Measurements from ENCODE around the gene TANK.
"Not testable (repeated sequence)": the region's sequence is repeated elsewhere in the genome, so short reads cannot be mapped to it uniquely, and the experiment has no call there.

Gene TANK

DNA sequence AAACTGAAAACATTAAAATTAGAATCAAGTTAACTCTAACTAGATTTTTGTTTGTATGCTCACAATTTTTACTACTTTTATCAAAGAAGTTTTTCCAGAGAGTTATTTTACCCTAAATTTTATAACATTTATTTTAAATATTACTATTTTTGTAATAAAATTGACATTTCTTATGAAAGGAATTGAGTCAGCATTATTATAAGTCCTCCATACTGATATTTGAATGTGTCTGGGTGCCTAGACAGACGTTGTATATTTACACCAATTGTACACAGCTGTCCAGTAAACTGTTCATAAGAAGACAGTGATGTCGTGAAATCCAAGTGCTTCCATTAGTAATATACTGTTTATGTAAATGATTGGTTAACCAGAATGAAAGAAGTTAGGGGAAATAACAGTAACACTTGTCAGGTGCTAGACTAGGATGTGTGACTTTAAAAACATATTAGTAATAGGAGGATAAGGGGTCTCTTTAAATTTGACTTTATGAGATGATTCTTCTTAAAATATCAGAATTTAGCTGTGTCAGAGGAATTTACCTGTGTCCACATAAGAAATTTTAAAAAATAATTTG is 73.7 kb downstream of the TANK start:
- DNase-seq = no peak

DNA sequence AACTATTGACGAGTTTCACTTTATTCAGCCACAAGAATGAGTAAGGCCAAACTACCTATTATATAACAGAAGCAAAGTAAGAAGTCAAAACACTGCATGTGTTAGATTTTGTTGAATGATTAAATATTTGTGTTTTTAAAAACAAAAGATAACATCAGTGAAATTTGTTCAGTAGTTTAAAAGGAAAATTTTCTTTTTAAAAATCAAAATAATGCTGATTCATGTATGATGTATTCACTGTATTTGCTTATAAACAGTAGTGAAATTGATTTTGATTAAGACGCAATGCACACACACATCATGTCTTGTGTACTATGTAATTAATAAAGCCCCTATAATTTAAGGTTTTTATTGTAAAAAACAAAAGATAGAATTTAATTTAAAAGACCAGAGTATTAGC is 74.4 kb downstream of the TANK start:
- no peak for DNase-seq

DNA sequence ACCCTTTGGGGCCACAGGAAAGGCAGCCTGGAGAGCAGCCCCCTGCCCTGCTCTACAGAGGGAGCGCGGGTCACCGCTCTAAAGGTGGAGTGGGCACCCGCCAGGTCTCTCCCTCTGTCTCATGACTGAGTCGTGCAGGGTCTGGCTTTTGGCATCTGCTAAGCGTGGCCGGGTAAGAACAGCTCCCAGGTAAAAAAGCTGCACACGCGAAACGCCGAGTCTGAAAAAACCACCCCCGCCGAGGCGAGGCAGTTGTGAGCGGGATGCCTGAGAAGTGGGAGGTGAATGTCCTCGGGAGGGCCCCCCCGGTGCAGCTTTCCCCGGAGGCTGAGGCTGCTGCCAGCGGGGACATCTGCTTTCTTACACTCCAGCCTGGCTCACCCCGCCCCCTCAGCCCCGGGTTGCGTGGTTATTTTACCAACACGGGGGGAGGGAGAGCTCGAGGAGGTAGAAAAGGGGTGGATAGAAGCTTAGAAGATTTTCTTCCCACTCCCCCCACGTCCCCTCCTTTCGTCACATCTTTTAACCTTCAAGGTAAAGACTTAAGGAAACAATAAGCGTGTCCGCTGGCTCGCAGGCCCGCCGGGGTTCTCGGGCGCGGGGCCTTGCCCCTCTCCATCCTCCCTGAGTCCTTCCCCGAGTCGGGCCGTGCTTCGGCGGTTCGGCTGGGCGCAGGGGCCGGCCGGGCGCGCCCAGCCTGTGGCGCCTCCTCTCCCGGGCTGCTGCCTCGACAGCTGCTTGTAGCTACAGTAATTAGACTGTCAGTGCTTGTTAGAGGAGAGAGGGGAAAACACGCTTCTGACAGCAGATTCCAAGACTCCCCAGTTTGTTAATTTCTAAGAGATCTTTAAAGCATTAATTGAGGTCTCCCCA is 77.4 kb downstream of the TANK start:
- DNase-seq = peak; percentile 52

DNA sequence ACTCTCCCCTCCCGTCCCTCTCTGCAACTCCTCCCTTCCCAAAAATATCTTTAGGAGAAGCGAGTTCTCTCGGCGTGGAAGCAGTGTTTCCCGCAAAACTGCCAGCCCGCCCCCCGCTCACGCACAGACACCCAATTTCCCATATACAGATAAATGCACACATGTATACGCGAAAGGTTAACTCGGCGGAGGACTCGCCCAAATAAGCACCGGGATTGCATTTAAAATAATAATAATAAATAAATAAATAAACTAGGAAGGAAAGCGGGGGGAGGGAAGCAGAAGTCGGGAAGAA is 78.0 kb downstream of the TANK start:
- no peak for DNase-seq

DNA sequence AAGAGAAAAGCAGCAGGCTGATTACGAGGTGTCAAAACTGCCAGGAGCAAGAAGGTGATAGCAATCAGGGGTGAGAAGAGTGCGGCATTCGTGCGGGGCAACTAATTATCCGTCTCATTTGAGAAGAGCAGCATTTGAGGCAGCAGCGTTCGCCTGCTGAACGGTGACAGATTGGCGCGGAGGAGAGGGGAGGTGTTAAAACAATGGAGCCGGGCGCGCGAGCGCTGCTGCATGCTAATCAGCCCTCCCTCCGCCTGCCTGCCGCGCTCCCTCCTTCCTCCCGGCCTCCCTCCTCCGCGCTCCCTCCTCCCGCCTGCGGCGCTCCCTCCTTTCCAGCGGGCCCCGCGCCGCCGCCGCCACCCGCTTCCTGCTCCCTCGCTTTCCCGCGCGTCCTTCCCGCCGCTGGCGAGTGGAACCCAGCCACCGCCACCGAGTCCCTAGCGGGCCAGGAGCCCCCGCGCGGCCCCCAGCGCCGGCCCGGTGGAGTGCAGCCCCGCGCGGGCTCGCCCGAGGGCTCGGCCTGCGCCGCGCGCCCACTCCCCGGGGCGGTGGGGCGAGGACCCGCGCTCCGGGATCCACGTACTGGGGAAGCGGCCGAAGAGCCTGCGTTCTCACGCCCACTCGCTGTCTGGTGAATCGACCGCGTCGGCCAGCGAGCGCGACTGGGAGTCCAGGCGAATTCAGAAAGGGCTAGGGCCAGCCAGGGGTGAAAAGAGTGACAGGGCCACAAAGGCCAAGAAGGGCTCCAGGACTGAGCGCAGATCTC is 78.5 kb downstream of the TANK start:
- DNase-seq = peak; percentile 60

DNA sequence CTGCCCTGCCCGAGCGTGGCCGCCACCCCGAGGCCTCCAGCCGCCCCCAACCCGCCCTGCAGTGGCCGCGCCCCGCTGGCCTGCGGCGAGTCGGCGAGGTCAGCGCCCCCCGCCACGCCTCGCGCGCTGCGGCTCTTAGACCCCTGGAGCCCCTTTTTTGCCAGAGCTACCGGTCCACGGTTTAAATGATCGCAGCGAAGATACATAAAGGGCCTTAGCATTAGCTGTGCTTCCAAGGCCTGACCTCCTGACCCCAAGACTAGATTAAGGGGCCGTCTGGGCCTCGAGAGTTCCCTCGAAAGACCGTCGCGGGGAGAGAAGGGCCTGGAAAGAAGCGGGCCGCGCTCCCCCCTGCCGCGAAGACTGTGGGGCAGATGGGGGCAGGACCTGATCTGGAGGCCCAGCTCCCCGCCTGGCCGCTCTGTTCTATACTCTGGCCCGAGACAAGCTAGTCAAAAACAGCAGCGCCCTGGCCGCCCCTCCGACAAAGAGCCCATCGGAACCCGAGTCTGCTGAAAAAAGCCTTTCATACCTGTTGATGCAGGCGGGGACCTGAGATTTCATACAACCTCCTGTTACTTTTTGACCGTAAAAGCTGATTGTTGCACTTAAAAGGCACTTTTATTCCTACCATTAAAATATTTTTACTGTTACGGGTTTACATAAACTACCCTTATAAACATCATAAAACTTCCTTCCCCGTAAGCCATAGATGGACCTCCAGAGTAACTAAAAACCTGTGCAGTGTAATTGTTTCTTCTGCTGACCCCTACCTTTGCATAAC is 79.3 kb downstream of the TANK start:
- no peak for DNase-seq

DNA sequence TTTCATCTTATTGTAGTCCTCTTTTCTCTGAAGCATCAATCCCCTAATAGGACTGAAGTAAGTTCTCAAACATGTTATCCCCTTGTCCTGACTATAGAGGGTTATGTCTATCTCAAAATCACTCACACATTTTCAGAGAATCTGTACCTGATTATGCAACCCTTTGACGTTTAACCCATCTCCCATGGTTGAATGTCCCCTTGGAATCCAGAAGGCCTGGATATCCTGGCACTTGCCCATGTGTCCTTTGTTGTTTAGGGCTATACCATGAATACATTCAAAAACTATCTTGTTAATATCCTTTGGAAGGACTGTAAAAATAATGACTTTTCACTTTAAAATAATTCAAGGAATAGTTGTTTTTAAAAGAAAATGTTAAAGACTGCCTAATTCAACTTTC is 81.7 kb downstream of the TANK start:
- DNase-seq = no peak

DNA sequence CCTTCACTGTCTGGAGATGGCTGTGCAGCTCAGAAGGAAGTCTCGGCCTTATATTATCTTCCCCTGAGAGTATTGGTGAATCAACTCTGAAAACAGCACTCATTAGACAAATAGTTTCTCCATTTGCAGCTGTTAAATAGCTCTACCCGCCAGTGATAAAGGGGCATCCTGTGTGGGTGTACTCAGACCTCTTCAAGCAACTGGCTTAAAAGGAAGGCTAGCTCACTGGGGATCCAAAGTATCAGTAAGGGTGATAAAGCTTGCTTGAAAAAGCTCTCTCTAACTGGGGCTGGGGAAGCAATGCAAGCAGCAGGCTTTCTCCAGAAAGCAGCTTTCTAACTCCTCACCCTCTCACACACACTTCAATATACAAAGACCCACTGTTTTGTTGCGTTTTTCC is 83.1 kb downstream of the TANK start:
- no peak for DNase-seq

DNA sequence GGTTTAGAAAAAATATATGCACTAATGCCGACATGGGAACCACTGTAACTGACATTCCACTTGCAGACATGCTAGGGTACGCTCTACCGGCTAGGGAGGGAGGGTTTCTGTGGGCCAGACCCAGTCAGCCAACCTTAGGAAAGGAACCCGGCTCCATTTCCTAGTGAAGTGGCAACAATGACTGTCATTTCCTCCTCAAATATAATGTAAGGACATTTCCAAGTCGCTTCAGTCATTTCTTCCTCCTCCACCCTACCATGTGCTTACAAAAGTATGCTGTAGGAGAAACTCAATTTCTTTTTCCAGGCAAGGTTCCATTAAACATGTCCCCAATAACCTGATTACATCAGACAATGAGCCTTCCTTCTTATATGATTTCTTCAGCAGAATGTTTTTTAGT is 83.7 kb downstream of the TANK start:
- no peak for DNase-seq

DNA sequence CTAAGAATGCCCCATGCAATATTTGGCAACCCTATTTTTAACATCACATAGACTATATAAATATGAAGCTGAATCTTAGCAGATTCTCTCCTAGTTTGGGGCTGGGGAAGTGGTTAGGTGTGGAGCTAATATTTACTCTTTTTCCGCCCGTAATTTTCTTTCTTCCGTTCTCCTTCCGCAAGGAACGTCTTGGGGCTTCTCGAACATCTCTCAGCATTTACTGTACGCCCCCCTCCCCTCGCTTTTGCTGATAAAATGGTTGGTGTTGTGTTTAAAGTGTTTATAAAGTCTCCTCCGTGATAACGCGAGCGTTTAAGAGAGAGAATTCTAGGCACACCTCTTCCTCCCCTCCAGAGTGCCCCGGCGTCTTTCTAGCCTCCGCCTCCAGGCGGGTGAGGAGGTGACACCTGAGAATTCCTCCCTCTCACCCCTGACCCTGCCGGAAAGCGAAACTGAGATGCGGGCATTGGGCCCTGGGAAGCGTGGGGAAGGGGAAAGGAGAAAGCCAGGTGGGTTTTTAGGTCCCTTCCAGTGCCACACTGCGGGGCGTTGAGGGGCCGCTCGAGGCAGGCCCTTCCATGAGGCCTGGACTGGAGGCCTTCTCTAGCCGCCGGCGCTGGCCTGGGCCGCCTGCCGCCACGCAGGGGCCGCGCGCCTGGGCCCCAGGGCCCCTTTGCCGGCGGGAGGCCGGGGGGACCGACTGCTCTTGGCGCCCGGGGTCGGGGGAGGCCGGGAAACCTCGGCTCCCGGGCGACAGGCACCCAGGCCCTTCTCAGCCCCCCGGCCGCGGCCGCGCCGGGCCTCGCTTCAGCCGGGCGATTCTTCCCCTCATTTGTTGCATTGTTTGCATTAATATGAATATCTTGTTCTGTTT is 84.4 kb downstream of the TANK start:
- not testable (repeated sequence) for DNase-seq

DNA sequence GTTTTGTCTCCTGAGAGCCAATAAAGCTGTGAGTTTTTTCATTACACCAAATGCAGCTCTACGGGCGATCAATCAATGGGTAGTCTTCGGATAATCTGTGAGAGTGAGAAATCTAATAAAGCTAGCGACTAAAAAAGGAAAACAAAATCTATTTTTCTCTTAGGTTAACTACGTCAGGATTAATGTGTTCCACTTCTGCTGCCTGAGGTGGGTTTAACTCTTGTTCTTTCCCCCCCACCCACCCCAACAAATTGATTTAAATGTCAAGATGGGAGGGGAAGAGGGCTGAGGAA is 85.0 kb downstream of the TANK start:
- DNase-seq = no peak

DNA sequence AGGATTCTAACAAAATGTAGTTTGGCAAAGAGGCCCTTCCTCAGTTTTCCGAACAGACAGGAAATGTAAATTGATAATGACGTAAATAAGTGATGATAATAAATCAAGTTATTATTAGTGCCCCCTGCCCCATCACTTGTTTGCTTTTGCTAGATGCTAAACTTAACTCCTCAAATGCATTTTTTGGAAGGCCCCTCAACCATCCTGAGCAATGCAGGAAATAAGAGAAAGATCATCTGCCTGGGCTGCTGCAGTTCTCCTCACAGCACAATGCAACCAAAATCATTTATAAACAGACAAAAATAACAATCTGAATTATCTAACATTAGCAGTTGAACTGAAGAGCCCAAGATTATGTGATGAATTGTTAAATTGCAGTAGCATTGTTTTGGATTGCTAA is 85.4 kb downstream of the TANK start:
- no peak for DNase-seq

DNA sequence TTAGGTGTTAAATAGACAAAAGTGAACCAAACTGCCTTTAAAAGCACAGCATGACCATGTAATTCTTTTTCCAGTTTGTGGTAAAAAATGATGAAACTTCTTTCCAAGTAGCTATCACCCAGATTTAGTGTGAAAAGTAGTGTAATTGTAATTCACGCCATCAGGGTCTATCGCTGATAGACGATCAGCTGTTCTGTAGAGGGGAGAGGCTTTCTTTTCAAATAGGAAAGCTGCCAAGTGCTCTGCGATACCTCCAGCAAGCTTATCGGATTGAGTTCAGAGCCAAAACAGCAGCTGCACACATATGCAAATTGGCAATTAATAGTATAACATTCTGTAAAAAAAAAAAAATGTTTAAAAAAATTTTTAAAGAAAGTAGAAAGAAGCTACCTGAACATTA is 86.1 kb downstream of the TANK start:
- DNase-seq = no peak

DNA sequence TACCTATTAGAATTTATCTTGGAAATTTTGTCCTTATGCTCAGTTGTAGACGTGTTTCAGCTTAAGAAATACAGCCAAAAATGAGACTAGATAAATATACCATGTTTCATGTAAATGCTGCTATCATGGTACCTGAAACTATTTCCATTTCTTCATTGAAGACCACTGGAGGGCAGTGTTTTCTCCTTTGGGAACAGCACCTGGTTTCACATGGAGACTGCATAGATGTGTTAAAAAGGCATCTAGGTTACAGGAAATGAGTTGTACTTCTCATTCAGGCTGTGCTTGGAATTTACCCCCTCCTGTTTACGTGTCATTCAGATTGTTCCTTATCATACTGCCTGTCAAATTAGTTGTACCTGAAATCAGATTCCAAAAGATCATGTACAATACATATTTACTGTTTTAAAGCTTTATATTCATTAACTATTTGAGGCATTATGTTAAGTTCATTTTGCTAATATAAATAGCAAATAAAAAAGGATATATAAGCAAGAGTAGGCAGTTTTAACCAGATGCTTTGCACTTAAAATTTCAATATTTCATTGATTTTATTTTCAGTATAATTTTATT is 90.7 kb downstream of the TANK start:
- peak; percentile 25 for DNase-seq

DNA sequence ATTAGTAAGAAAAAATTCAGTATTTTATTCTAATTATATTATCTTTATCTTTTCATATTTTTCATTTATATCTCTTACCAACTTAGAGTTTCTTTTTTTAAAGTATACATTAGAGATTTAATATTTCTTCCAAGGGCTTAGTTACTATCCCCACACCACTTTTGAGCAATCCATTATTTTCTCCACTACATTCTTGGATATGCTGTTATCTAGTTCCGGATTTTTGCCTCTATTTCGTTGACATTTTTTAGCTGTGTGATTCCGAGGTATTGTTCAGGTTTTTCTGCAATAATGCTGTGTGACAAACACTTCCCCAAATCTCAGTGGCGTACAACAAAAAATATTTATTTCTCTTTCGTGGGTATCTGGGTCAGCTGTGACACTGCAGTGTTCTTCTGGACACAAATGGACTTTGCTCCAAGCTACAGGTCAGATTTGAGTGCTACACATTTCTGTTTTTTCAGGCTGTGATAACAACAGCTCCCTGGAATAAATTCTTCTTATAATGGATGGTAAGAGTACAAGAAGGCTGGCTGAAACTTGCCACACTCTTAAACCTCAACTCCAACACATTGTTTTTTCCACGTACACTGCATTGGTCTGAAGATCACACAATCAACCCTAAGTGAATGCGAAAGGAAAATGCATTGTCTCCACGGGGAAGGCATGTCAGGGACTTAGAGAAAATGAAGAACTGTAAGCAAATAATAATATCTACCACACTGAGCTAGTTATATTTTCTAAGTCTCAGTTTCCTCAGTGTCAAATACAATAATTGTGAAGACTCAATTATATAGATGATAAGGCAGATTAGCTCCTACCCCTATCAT is 97.1 kb downstream of the TANK start:
- DNase-seq = no peak

DNA sequence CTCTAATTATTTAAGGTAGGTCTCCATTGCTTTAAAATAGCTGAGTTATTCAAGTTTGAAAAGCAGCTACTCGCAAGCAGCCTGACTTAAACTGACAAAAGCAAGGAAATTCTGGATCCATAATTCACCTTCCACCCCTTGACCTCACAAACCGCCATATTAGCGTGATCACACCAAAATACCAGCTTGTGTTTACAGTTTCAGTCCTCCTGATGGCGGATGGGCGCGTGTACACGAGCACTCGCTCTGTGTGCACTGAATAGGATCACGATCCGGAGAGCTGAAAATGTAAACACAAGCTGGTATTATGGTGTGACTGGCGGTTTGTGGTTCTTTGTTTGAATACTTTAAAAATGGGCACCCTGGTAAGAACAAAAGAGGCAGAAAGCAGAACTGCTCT is 105.6 kb downstream of the TANK start:
- DNase-seq = no peak

DNA sequence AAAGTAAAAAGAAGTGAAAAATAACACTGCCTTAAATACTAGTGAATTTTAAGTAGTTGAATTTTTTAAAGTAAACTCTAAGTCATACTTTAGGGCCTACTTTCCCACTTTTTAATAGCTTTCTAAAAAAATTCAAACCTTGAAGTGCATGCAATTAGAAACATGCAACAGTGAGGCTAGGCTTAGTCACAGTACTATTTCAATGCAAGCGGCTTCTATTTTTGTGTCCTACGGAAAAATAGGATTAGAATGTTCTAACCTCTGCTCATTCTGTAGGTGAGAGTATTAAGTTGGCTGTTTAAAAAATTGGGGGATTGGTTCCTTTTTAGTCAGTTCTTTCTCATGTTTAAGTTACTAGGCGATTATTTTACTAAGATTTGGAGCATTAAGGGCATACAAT is 108.9 kb downstream of the TANK start:
- no peak for DNase-seq

DNA sequence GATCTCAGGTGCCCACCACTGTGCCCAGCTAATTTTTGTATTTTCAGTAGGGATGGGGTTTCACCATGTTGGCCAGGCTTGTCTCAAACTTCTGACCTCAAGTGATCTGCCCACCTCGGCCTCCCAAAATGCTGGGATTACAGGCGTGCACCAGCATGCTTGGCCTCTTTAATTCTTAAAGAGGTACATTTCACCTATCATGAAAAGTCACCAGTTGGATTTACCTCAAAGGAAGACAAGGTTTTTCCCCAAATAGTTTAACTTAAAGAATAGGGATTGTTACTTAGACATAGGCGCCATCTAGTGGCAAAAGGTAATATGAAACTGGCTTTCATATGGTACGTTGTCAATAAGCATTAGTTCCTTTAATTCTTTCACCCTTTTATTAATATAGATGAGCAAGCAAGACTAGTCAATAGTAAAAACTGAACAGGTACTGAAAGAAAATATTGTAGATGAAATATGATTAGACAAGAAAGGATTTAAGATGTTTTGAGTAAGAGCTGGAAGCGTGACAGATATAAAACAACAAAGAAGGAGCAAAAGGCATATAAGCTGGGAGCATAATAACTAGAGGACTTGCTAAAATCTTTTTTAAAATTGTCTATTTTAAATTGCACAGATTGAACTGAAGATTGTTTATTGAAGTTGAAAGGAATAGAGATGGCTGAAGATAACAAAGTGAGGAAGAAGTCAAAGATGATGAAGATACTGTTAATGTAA is 113.0 kb downstream of the TANK start:
- peak; percentile 59 for DNase-seq

DNA sequence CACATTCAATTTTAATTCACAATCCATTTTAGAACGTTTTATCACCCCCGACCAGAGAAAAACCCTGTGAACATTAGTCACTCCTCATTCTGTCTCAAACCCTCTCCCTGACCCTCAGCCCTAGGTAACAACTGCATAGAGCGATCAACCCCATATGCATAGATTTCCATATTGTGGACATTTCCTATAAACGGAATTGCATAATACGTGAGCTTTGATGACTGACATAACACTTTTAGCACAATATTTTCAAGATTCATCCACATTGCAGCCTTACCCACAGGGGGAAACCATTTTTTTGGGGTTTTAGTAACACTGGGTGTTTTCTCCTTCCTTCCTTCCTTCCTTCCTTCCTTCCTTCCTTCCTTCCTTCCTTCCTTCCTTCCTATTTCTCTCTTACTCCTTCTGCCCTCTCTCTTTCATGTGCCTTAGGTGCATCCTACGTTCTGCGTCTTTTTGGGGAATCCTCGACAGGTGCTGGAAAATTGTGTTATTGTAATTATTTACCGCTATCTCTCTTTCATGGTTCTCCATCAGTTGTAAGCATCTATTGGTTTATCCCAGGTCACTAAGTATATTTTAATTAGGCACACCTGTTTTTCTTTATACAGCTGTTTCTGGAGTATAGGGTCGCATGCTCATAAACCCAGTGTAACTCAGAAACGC is 118.5 kb downstream of the TANK start:
- not testable (repeated sequence) for DNase-seq

Measured in fibroblast of skin of scalp (primary cell).